Measurements from ENCODE around the gene ASL.
A peak's percentile ranks its signal among the peaks of the same experiment; 100 is the strongest.
"Not testable (repeated sequence)": the region's sequence is repeated elsewhere in the genome, so short reads cannot be mapped to it uniquely, and the experiment has no call there.

ASL gene

DNA sequence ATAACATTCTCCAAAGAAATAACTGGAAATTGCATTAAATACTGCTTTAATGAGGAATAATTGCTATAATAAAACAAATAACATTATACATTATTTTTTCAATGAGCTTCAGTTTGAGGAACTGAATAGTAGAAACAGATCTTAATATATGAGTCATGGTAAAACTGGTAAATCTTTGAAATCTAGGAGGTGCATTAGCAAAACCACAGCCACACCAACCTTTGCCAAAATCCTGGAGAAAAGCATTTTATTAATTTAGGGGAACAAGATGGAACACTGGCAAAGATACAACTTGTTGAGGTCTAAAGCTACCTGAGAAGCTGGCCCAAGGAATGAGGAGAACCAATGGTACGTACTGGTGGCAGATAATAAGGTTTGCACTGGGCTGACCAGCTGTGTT lies 5.4 kb upstream of the ASL start:
- no peak for FAIRE-seq
- no peak for DNase-seq (ENCODE audit: extremely low spot score, insufficient read length, low read depth)

- peak; percentile 5 for FAIRE-seq
- not testable (repeated sequence) for DNase-seq (ENCODE audit: extremely low spot score, insufficient read length, low read depth)
These were observed 3.4 kb upstream of the ASL start for GRCh38 chr7:66072208-66072607.

DNA sequence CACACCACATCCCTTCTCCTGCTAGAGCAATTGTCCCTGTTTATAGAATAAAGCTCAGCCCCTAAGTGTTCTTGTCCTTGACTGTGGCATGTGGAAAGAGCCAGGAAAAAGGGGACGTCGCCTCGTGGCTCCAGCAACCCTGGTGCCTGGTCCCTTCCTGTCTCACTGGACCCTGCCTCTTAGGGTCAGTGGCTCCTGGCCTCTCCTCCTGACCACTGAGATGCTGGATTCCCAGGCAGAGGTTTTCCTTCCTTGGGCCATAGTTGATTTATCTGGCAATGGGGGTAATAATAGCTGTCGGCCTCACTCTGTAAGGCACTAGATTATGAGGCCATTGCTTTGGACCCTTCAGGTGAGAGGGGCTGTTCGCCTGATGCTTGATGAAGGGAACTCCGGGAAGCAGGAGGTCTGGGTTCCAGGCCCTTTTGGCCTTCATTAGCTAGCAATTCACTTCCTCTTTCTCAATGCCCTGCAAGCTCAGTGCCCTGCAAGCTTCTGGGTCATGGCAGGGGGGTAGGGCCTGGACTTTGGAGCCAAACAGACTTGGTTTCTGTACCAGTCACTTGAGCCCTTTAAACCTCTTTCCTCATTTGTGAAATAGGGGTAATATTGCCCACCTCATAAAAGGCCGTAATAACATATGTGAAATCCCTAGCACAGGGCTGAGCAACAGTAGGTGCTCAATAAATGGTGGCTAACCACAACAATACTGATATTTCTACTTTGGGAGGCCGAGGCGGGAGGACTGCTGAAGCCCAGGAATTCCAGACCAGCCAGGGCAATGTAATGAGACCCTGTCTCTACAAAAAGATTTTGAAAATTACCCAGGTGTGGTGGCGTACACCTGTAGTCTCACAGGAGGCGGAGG lies 1.1 kb downstream of the ASL start:
- no peak for FAIRE-seq
- DNase-seq (ENCODE audit: extremely low spot score, insufficient read length, low read depth) = no peak

DNA sequence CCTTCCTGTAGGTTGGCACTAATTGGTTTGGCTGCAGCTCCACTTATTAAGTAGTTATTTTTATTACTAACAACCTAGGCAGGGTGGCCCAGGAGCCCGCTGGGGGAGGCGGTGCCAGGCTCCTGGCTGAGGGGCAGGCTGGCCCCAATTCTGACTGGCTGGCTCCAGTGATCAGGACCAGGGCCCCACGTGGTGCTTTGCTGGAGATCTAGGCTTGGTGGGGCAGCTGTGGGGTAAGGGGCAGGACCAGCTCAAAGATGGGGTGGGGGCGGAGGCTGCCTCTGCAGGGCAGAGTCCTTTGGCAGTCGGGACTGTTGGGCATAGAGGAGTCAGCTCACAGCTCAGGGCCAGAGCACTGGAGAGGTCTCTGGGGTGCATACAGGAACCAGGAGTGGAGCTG lies 2.4 kb downstream of the ASL start:
- FAIRE-seq (no peak), DNase-seq (ENCODE audit: extremely low spot score, insufficient read length, low read depth) (no peak)

- DNase-seq (ENCODE audit: extremely low spot score, insufficient read length, low read depth) = no peak
- no peak for FAIRE-seq
These were observed 6.5 kb downstream of the ASL start for GRCh38 chr7:66082083-66082482.

DNA sequence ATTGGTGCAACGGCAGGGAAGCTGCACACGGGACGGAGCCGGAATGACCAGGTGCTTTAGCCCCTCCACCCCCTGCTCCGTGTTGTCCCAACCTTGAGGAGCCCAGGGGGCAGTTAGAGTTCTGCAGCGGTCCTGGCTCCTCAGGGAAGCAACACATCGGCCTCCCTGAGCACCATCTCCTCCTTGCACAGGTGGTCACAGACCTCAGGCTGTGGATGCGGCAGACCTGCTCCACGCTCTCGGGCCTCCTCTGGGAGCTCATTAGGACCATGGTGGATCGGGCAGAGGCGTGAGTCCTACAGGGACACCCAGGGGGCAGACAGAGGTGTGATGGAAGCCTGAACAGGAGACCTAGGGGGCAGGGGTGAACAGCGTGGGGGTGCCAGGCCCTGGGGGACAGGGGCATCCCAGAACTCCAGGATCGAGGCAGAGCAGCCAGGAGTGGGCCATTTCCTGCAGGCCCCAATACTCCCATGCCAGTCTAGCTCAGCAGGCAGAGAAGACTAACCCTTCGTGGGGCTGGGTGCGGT lies 7.3 kb downstream of the ASL start:
- FAIRE-seq (no peak), DNase-seq (ENCODE audit: extremely low spot score, insufficient read length, low read depth) (no peak)

DNA sequence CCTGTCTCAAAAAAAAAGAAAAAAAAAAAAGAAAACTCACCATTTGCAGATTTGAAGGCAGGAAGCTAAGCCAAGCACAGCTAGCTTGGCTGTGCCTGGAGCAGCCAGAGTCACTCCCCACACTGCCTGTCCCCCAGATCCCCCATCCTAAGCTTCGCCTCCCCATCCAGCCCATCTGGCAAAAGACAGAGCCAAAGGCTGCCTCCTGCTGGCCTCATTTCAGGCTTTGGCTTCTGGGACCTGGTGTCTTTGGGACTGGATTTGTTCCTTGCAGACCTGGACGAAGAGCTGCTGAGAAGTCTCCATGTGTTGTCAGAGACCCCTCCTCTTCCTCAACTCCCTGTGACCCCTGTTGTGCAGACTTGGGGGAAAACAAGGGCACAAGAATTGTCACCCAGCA lies 8.1 kb downstream of the ASL start:
- FAIRE-seq = no peak
- no peak for DNase-seq (ENCODE audit: extremely low spot score, insufficient read length, low read depth)

DNA sequence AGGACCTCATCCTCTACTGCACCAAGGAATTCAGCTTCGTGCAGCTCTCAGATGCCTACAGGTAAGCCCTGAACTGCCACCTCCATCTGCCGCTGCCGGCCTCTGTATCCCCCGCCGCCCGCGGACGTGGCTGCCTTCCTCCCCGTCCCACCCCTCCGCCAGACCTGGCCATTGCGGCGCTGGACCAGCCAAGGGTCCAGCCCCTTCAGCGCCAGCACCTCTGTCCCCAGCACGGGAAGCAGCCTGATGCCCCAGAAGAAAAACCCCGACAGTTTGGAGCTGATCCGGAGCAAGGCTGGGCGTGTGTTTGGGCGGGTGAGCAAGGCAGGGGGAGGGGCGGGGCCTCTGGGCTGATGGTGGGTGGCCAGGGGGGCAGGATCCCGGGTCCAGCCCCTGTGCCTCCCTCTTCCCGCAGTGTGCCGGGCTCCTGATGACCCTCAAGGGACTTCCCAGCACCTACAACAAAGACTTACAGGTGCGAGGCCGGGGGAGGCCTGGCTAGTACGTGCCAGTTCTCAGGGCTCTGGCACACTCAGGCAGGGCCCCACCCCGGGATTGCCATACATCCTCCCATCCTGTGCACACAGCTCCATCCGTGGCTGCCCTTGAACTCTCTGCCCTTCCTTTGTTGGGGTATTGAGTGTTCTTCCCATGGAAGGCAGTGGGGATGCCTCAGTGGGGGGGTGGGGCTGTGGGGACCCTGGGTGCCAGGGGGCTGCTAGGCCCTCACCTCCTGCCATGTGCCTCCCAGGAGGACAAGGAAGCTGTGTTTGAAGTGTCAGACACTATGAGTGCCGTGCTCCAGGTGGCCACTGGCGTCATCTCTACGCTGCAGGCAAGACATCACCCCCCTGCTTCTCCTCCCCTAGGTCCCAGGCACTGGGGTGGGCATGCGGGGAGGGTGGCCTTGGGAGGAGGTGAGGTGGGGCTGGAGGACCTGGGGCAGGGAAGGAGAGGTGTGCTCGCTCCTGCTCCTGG lies 13.5 kb downstream of the ASL start:
- FAIRE-seq (no peak), DNase-seq (ENCODE audit: extremely low spot score, insufficient read length, low read depth) (no peak)

DNA sequence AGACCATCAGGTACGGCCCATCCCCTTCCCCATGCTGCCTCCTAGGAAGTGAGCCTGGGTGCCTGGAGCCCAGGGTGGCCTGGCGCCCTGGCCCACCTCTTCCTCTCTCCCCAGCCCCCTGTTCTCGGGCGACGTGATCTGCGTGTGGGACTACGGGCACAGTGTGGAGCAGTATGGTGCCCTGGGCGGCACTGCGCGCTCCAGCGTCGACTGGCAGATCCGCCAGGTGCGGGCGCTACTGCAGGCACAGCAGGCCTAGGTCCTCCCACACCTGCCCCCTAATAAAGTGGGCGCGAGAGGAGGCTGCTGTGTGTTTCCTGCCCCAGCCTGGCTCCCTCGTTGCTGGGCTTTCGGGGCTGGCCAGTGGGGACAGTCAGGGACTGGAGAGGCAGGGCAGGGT lies 17.0 kb downstream of the ASL start:
- DNase-seq (ENCODE audit: extremely low spot score, insufficient read length, low read depth) (no peak), FAIRE-seq (no peak)

GRCh38 chr7:66095010-66095409 lies 19.4 kb downstream of the ASL start:
- DNase-seq (ENCODE audit: extremely low spot score, insufficient read length, low read depth) (no peak), FAIRE-seq (no peak)

- FAIRE-seq (no peak), DNase-seq (ENCODE audit: extremely low spot score, insufficient read length, low read depth) (no peak)
These were observed 23.6 kb downstream of the ASL start for GRCh38 chr7:66099232-66099550.

GRCh38 chr7:66099551-66100407 lies 24.2 kb downstream of the ASL start:
- DNase-seq (ENCODE audit: extremely low spot score, insufficient read length, low read depth) (no peak), FAIRE-seq (peak; percentile 81)

- no peak for FAIRE-seq
- DNase-seq (ENCODE audit: extremely low spot score, insufficient read length, low read depth) = no peak
These were observed 24.9 kb downstream of the ASL start for GRCh38 chr7:66100408-66101050.

GRCh38 chr7:66102168-66102567 lies 26.5 kb downstream of the ASL start:
- not testable (repeated sequence) for FAIRE-seq; DNase-seq (ENCODE audit: extremely low spot score, insufficient read length, low read depth)

GRCh38 chr7:66103994-66104393 lies 28.4 kb downstream of the ASL start:
- not testable (repeated sequence) for DNase-seq (ENCODE audit: extremely low spot score, insufficient read length, low read depth); FAIRE-seq

DNA sequence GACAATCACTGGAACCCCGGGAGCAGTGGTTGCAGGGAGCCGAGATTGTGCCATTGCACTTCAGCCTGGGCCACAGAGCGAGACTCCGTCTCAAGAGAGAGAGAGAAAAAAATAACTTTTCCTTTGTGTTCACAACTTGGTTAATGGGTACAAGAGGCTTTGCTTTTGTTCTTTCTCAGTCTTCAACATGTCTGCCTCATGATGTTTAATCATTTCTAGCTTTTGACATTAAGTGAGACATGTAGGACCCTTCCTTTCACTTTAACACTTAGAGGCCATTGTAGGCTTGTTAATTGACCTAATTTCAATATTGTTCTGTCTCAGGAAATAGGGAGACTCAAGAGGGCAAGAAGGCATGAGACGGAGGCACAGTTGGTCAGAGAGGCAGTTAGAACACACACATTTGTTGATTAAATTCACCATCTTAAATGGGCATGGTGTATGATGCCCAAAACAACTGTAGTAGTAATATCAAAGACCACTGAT lies 29.7 kb downstream of the ASL start:
- no peak for DNase-seq (ENCODE audit: extremely low spot score, insufficient read length, low read depth)
- peak; percentile 56 for FAIRE-seq

DNA sequence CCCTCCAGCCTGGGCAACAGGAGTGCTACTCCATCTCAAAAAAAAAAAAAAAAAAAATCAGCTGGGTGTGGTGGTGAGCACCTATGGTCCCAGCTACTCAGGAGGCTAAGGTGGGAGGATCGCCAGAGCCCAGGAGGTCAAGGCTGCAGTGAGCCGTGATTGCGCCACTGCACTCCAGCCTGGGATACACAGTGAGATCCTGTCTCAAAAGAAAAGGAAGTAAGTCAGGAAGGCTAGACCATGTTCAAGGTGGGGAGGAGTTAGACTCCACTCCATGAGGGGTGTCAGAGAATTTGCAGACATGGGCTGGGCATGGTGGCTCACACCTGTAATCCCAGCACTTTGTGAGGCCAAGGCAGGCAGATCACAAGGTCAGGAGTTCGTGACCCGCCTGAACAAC lies 32.8 kb downstream of the ASL start:
- DNase-seq (ENCODE audit: extremely low spot score, insufficient read length, low read depth); FAIRE-seq: not testable (repeated sequence)

- FAIRE-seq (no peak), DNase-seq (ENCODE audit: extremely low spot score, insufficient read length, low read depth) (no peak)
These were observed 35.2 kb downstream of the ASL start for GRCh38 chr7:66110856-66111255.
